Measurements from ENCODE around the gene BRD7. TPM values are rescaled to one million over a fixed set of nuclear protein-coding genes. Genes with fewer than 3 reads are reported as not detected.

Gene BRD7
- total and polyA plus RNA-seq, 10 of the 15 experiments (the other 5 are each of a cell fraction or from before 2014, with no cell fraction given): 16.9 to 74.7 (median 52.0) TPM

- no peak for DNase-seq (ENCODE audit: low read depth, low spot score)
- Histone ChIP-seq H3K27me3 (replicated peaks in 1 of 2; ENCODE audit: control insufficient read depth in 2 of 2, insufficient read depth in 2 of 2, low read length in 1 of 2) (no peaks in the 10 kb centered on the region), H3K9me3 (replicated peaks; ENCODE audit: control insufficient read depth, insufficient read depth, low read length) (no peaks in the 10 kb centered on the region), H3K4me1 (ENCODE audit: control insufficient read depth, insufficient read depth, low read length) (no peaks in the 10 kb centered on the region), H3K36me3 (ENCODE audit: control insufficient read depth in 2 of 2, insufficient read depth in 2 of 2, low read length in 1 of 2) (peaks cover 3 to 26% of the 10 kb centered on the region in 2 experiments; a peak in 3 of 4 replicates), H3K4me2 (ENCODE audit: control insufficient read depth, insufficient read depth) (no peak overlapping the region), H4K20me1 (ENCODE audit: control insufficient read depth, insufficient read depth) (no peaks in the 10 kb centered on the region), H3K27ac (ENCODE audit: control insufficient read depth, insufficient read depth) (no peak overlapping the region), H3K9ac (ENCODE audit: control insufficient read depth, insufficient read depth, low read length) (no peak overlapping the region), H3K4me3 (0 out of 2 replicates have a peak overlapping the region, but pooled peaks have one; percentile 6), H3K79me2 (ENCODE audit: control insufficient read depth, insufficient read depth, low read length) (peaks cover 16% of the 10 kb centered on the region), H2AFZ (ENCODE audit: control insufficient read depth, low read depth, low read length) (no peak overlapping the region)
- BruUV-seq (replicated peaks): no TSS peak
- POLR2A ChIA-PET: no interaction called here
- SMC1A ChIA-PET (ENCODE audit: uncharacterized antibody, unreplicated experiment): interaction anchor here (0.9 to 2.9 kb wide), 12 partner anchors 39 to 446 kb away, joined by 3 to 17 read pairs (median 3); partner anchors contain the start of gene CNEP1R1
- in situ Hi-C loops (cut with MboI): no loop called here
- FAIRE-seq: no peak
- intact Hi-C loops (cut with micrococcal nuclease; ENCODE audit: unreplicated experiment): loop anchor here (10.0 kb wide), 1 partner anchor 336 kb away; the partner anchor contains the start of gene CNEP1R1
- 93% methylated on average over 3 of the region's 3 CpGs for WGBS (ENCODE audit: insufficient coverage, insufficient replicate concordance, low lambda C conversion rate, missing lambda C conversion rate)
- ATAC-seq: peak; percentile 41
- CTCF ChIA-PET: interaction anchor here (0.6 to 13.3 kb wide), 16 partner anchors 6 to 449 kb away, joined by 3 to 236 read pairs (median 3); partner anchors contain the start of genes BRD7 and CNEP1R1
- RAD21 ChIA-PET (ENCODE audit: unreplicated experiment): interaction anchor here (0.9 to 1.6 kb wide), 6 partner anchors 39 to 446 kb away, joined by 3 to 6 read pairs (median 5); partner anchors contain the start of gene CNEP1R1
- TF ChIP-seq SREBF1 (IDR thresholded peaks at IDR 0.05; ENCODE audit: low read length): no peak
- TF ChIP-seq IKZF1 (conservative IDR thresholded peaks at IDR 0.05): no peak
- no peak for TF ChIP-seq EED (IDR thresholded peaks at IDR 0.05; ENCODE audit: low read depth)
- TF ChIP-seq ESRRA (IDR thresholded peaks at IDR 0.05; ENCODE audit: low read length): no peak
- TF ChIP-seq NBN (IDR thresholded peaks at IDR 0.05): no peak
- TF ChIP-seq NFXL1 (IDR thresholded peaks at IDR 0.05; ENCODE audit: borderline replicate concordance): no peak
These were observed 8.0 kb downstream of the BRD7 start for GRCh38 chr16:50360779-50361178.

Measured in GM12878 (cell line).